ENCODE results near the gene VAV3. TPM values are rescaled to one million over a fixed set of nuclear protein-coding genes. Genes with fewer than 3 reads are reported as not detected.
"Not testable (repeated sequence)": the region's sequence is repeated elsewhere in the genome, so short reads cannot be mapped to it uniquely, and the experiment has no call there.

VAV3 gene
- polyA plus RNA-seq, 1 donor (not counting 4 experiments of a cell fraction or from before 2014, with no cell fraction given) = 19.6 TPM

DNA sequence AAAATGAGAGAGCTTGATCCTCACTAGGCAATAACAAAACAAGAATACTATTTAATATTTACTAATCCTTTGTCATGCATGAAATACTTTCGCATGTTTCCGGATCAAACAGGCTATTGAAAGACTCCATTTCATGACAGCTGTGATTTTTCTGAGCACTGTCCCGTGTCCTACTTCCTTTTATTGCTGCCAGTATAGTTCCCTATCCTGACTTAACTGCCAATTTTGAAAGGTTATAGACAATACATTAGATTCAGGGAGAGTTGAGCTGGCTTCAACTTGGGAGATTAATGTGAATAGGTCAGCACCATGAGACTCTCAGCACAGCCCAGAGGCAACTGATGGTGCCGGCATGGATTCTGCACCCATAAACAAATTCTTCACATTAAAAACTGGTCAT, 225.8 kb downstream of the VAV3 start:
- Histone ChIP-seq H3K27ac (ENCODE audit: control insufficient read depth, insufficient read depth, low read length) (no peak overlapping the region), H3K27me3 (ENCODE audit: control insufficient read depth, extremely low read depth, insufficient read depth, low read length) (no peaks in the 10 kb centered on the region), H2AFZ (ENCODE audit: control insufficient read depth, low read length) (no peak overlapping the region), H3K36me3 (ENCODE audit: control insufficient read depth in 2 of 2, extremely low read depth in 1 of 2, insufficient read depth in 2 of 2, low read length in 2 of 2) (no peaks in the 10 kb centered on the region), H3K9me3 (ENCODE audit: control insufficient read depth, low read depth, low read length) (no peaks in the 10 kb centered on the region), H3K4me2 (ENCODE audit: control insufficient read depth, extremely low read depth, insufficient read depth, low read depth, low read length) (no peak overlapping the region), H3K9ac (ENCODE audit: control insufficient read depth, extremely low read depth, insufficient read depth, low read length) (no peak overlapping the region), H4K20me1 (ENCODE audit: control insufficient read depth, extremely low read depth, insufficient read depth, low read length) (no peaks in the 10 kb centered on the region), H3K9me1 (ENCODE audit: control insufficient read depth, extremely low read depth, insufficient read depth, low read length) (no peaks in the 10 kb centered on the region), H3K4me1 (ENCODE audit: control insufficient read depth, extremely low read depth, insufficient read depth, low read length) (no peaks in the 10 kb centered on the region), H3K4me3 (ENCODE audit: control insufficient read depth in 2 of 3, extremely low read depth in 1 of 3, insufficient read depth in 2 of 3, low read depth in 1 of 3, low read length in 3 of 3) (no peak overlapping the region), H3K79me2 (ENCODE audit: control insufficient read depth, insufficient read depth, low read length) (no peaks in the 10 kb centered on the region)
- dilution Hi-C loops (cut with MboI; ENCODE audit: extremely low pct_ligation_motif_present, low sequenced_read_pairs) = no loop called here
- FAIRE-seq (no peak), DNase-seq (ENCODE audit: low read depth, low spot score) (no peak)
- TF ChIP-seq, protein P1, sequence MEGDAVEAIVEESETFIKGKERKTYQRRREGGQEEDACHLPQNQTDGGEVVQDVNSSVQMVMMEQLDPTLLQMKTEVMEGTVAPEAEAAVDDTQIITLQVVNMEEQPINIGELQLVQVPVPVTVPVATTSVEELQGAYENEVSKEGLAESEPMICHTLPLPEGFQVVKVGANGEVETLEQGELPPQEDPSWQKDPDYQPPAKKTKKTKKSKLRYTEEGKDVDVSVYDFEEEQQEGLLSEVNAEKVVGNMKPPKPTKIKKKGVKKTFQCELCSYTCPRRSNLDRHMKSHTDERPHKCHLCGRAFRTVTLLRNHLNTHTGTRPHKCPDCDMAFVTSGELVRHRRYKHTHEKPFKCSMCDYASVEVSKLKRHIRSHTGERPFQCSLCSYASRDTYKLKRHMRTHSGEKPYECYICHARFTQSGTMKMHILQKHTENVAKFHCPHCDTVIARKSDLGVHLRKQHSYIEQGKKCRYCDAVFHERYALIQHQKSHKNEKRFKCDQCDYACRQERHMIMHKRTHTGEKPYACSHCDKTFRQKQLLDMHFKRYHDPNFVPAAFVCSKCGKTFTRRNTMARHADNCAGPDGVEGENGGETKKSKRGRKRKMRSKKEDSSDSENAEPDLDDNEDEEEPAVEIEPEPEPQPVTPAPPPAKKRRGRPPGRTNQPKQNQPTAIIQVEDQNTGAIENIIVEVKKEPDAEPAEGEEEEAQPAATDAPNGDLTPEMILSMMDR (optimal IDR thresholded peaks at IDR 0.05 in 1 of 3, IDR thresholded peaks at IDR 0.05 in 1 of 3, conservative IDR thresholded peaks at IDR 0.05 in 1 of 3; ENCODE audit: extremely low read depth in 1 of 3, insufficient read depth in 2 of 3, low read length in 3 of 3) = no peak
- no peak for TF ChIP-seq EZH2 (IDR thresholded peaks at IDR 0.05; ENCODE audit: low read length)

DNA sequence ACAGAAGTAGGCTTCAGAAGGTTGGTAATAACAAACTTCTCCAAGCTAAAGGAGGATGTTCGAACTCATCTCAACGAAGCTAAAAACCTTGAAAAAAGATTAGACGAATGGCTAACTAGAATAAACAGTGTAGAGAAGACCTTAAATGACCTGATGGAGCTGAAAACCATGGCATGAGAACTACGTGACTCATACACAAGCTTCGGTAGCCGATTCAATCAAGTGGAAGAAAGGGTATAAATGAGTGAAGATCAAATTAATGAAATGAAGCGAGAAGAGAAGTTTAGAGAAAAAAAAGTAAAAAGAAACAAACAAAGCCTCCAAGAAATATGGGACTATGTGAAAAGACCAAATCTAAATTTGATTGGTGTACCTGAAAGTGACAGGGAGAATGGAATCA, 231.6 kb downstream of the VAV3 start:
- H3K9ac ChIP-seq (ENCODE audit: control insufficient read depth, extremely low read depth, insufficient read depth, low read length); H3K9me1 ChIP-seq (ENCODE audit: control insufficient read depth, extremely low read depth, insufficient read depth, low read length); H3K4me3 ChIP-seq (ENCODE audit: control insufficient read depth in 2 of 3, extremely low read depth in 1 of 3, insufficient read depth in 2 of 3, low read depth in 1 of 3, low read length in 3 of 3); H3K79me2 ChIP-seq (ENCODE audit: control insufficient read depth, insufficient read depth, low read length); FAIRE-seq; dilution Hi-C loops (cut with MboI; ENCODE audit: extremely low pct_ligation_motif_present, low sequenced_read_pairs); H3K4me2 ChIP-seq (ENCODE audit: control insufficient read depth, extremely low read depth, insufficient read depth, low read depth, low read length); H3K9me3 ChIP-seq (ENCODE audit: control insufficient read depth, low read depth, low read length); H3K27ac ChIP-seq (ENCODE audit: control insufficient read depth, insufficient read depth, low read length); H3K4me1 ChIP-seq (ENCODE audit: control insufficient read depth, extremely low read depth, insufficient read depth, low read length); H2AFZ ChIP-seq (ENCODE audit: control insufficient read depth, low read length); H3K27me3 ChIP-seq (ENCODE audit: control insufficient read depth, extremely low read depth, insufficient read depth, low read length); H3K36me3 ChIP-seq (ENCODE audit: control insufficient read depth in 2 of 2, extremely low read depth in 1 of 2, insufficient read depth in 2 of 2, low read length in 2 of 2); H4K20me1 ChIP-seq (ENCODE audit: control insufficient read depth, extremely low read depth, insufficient read depth, low read length); DNase-seq (ENCODE audit: low read depth, low spot score): not testable (repeated sequence)

DNA sequence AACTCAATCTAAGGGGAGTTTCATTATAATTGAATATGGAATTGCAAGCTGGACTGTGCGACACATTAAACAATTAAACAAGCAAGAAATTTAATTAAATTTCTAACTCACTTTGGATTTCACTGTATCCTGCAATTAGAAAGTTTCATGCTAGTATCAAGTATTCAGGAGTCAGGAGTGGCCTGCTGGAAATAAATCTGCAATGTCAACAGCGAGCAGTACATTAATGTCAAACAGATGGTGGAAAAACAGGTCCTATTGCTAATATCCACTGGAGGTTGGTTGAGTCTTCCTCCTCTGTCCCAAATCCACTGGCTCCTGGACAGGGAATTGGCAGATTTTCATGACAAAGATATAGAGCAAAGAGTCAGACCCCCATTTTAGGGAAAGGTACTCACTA, 237.1 kb downstream of the VAV3 start:
- Histone ChIP-seq H3K79me2 (ENCODE audit: control insufficient read depth, insufficient read depth, low read length) (no peaks in the 10 kb centered on the region), H3K4me3 (ENCODE audit: control insufficient read depth in 2 of 3, extremely low read depth in 1 of 3, insufficient read depth in 2 of 3, low read depth in 1 of 3, low read length in 3 of 3) (no peak overlapping the region), H3K27ac (ENCODE audit: control insufficient read depth, insufficient read depth, low read length) (no peak overlapping the region), H3K4me1 (ENCODE audit: control insufficient read depth, extremely low read depth, insufficient read depth, low read length) (no peaks in the 10 kb centered on the region), H3K9me3 (ENCODE audit: control insufficient read depth, low read depth, low read length) (no peaks in the 10 kb centered on the region), H3K36me3 (ENCODE audit: control insufficient read depth in 2 of 2, extremely low read depth in 1 of 2, insufficient read depth in 2 of 2, low read length in 2 of 2) (no peaks in the 10 kb centered on the region), H3K9ac (ENCODE audit: control insufficient read depth, extremely low read depth, insufficient read depth, low read length) (no peak overlapping the region), H3K9me1 (ENCODE audit: control insufficient read depth, extremely low read depth, insufficient read depth, low read length) (no peaks in the 10 kb centered on the region), H3K4me2 (ENCODE audit: control insufficient read depth, extremely low read depth, insufficient read depth, low read depth, low read length) (no peak overlapping the region), H2AFZ (ENCODE audit: control insufficient read depth, low read length) (no peak overlapping the region), H3K27me3 (ENCODE audit: control insufficient read depth, extremely low read depth, insufficient read depth, low read length) (no peaks in the 10 kb centered on the region), H4K20me1 (ENCODE audit: control insufficient read depth, extremely low read depth, insufficient read depth, low read length) (no peaks in the 10 kb centered on the region)
- dilution Hi-C loops (cut with MboI; ENCODE audit: extremely low pct_ligation_motif_present, low sequenced_read_pairs) = no loop called here
- FAIRE-seq (no peak), DNase-seq (ENCODE audit: low read depth, low spot score) (no peak)
- no peak for TF ChIP-seq EZH2 (IDR thresholded peaks at IDR 0.05; ENCODE audit: low read length)
- TF ChIP-seq, protein P1 (optimal IDR thresholded peaks at IDR 0.05 in 1 of 3, IDR thresholded peaks at IDR 0.05 in 1 of 3, conservative IDR thresholded peaks at IDR 0.05 in 1 of 3; ENCODE audit: extremely low read depth in 1 of 3, insufficient read depth in 2 of 3, low read length in 3 of 3) = no peak
